GM19238 (cell line): Measurements from ENCODE around the gene ARRDC1.
"Not testable (repeated sequence)": the region's sequence is repeated elsewhere in the genome, so short reads cannot be mapped to it uniquely, and the experiment has no call there.

Experiments used
- DNase-seq: peaks from one replicate; pipeline ENCODE4 v3.0.0; 2011; ENCODE audit warnings: low spot score; ENCODE audit not compliant: insufficient read length

The ARRDC1 gene

GRCh38 chr9:137605121-137606004 lies at the start of gene ARRDC1:
TSS of gene ARRDC1 (plus strand) at chr9:137605686. CDS start at chr9:137605718, 32 bp downstream.
- DNase-seq: peak; percentile 94

- no peak for DNase-seq
Observed at GRCh38 chr9:137556069-137556838, 49.2 kb upstream of the ARRDC1 start.

GRCh38 chr9:137558127-137558526 lies 47.4 kb upstream of the ARRDC1 start:
- DNase-seq: no peak

GRCh38 chr9:137564134-137564533 lies 41.4 kb upstream of the ARRDC1 start:
- DNase-seq: no peak

- no peak for DNase-seq
Observed at GRCh38 chr9:137564817-137565411, 40.6 kb upstream of the ARRDC1 start.

GRCh38 chr9:137568445-137568844 lies 37.0 kb upstream of the ARRDC1 start:
- DNase-seq: not testable (repeated sequence)

GRCh38 chr9:137569609-137570203 lies 35.8 kb upstream of the ARRDC1 start:
- DNase-seq: no peak

GRCh38 chr9:137570566-137570965 lies 34.9 kb upstream of the ARRDC1 start:
- no peak for DNase-seq

GRCh38 chr9:137574192-137574591 lies 31.3 kb upstream of the ARRDC1 start:
- no peak for DNase-seq

- DNase-seq: no peak
Observed at GRCh38 chr9:137575364-137575715, 30.1 kb upstream of the ARRDC1 start.

GRCh38 chr9:137575716-137576411 lies 29.6 kb upstream of the ARRDC1 start:
- no peak for DNase-seq

- DNase-seq: peak; percentile 100
Observed at GRCh38 chr9:137578518-137579258, 26.8 kb upstream of the ARRDC1 start, which contains the start of gene DPH7. TSS of gene DPH7 (minus strand) at chr9:137578925. CDS start at chr9:137578777, 148 bp downstream.

GRCh38 chr9:137579259-137579604 lies 26.3 kb upstream of the ARRDC1 start:
- DNase-seq: no peak

- no peak for DNase-seq
Observed at GRCh38 chr9:137580209-137580953, 25.1 kb upstream of the ARRDC1 start.

GRCh38 chr9:137580954-137581322 lies 24.5 kb upstream of the ARRDC1 start:
- no peak for DNase-seq

- no peak for DNase-seq
Observed at GRCh38 chr9:137581361-137582285, 23.9 kb upstream of the ARRDC1 start.

- no peak for DNase-seq
Observed at GRCh38 chr9:137582286-137582860, 23.1 kb upstream of the ARRDC1 start.

GRCh38 chr9:137583347-137583746 lies 22.1 kb upstream of the ARRDC1 start:
- DNase-seq: no peak
